IPS-18c (cell line): ENCODE measurements around the gene SLC17A9.

Source experiments
- H3K4me3 ChIP-seq: 2 replicates; pipeline ENCODE4 v1.7.0; 2013; ENCODE audit warnings: low read depth, mild to moderate bottlenecking, low read length, moderate library complexity; ENCODE audit not compliant: insufficient read depth
- H3K9me3 ChIP-seq: one replicate; pipeline ENCODE4 v1.6.1; 2013; ENCODE audit warnings: mild to moderate bottlenecking, low read length, moderate library complexity; ENCODE audit not compliant: control insufficient read depth, insufficient read depth

Gene SLC17A9

GRCh38 chr20:62984666-62985443 lies 32.3 kb downstream of the SLC17A9 start:
- Histone ChIP-seq H3K9me3 (no peaks in the 10 kb centered on the region), H3K4me3 (no peak overlapping the region)

- H3K4me3 ChIP-seq = no peak overlapping the region
- H3K9me3 ChIP-seq = no peaks in the 10 kb centered on the region
Measured at GRCh38 chr20:62985444-62985778, 32.9 kb downstream of the SLC17A9 start.

GRCh38 chr20:62986257-62986800 lies 33.8 kb downstream of the SLC17A9 start:
- H3K4me3 ChIP-seq = no peak overlapping the region
- no peaks in the 10 kb centered on the region for H3K9me3 ChIP-seq

- Histone ChIP-seq H3K4me3 (no peak overlapping the region), H3K9me3 (no peaks in the 10 kb centered on the region)
Measured at GRCh38 chr20:62987114-62987513, 34.6 kb downstream of the SLC17A9 start.

- no peak overlapping the region for H3K4me3 ChIP-seq
- no peaks in the 10 kb centered on the region for H3K9me3 ChIP-seq
Measured at GRCh38 chr20:62989201-62989601, 36.7 kb downstream of the SLC17A9 start.

GRCh38 chr20:62990306-62990825 lies 37.9 kb downstream of the SLC17A9 start:
- Histone ChIP-seq H3K9me3 (no peaks in the 10 kb centered on the region), H3K4me3 (no peak overlapping the region)

GRCh38 chr20:62991196-62991807 lies 38.8 kb downstream of the SLC17A9 start:
- H3K4me3 ChIP-seq = no peak overlapping the region

GRCh38 chr20:62991863-62992262 lies 39.4 kb downstream of the SLC17A9 start:
- H3K9me3 ChIP-seq = no peaks in the 10 kb centered on the region

More at GRCh38 chr20:62991196-62991807, 38.8 kb downstream of the SLC17A9 start:
- no peaks in the 10 kb centered on the region for H3K9me3 ChIP-seq

GRCh38 chr20:62993856-62994494 lies 41.5 kb downstream of the SLC17A9 start:
- Histone ChIP-seq H3K9me3 (no peaks in the 10 kb centered on the region), H3K4me3 (no peak overlapping the region)

More at GRCh38 chr20:62991863-62992262, 39.4 kb downstream of the SLC17A9 start:
- H3K4me3 ChIP-seq = no peak overlapping the region

GRCh38 chr20:62994869-62995281 lies 42.4 kb downstream of the SLC17A9 start:
- H3K9me3 ChIP-seq = no peaks in the 10 kb centered on the region
- no peak overlapping the region for H3K4me3 ChIP-seq

- H3K9me3 ChIP-seq = no peaks in the 10 kb centered on the region
- H3K4me3 ChIP-seq = no peak overlapping the region
Measured at GRCh38 chr20:62995481-62995880, 43.0 kb downstream of the SLC17A9 start.

- H3K4me3 ChIP-seq = no peak overlapping the region
- no peaks in the 10 kb centered on the region for H3K9me3 ChIP-seq
Measured at GRCh38 chr20:62995898-62996595, 43.5 kb downstream of the SLC17A9 start.

- Histone ChIP-seq H3K4me3 (no peak overlapping the region), H3K9me3 (no peaks in the 10 kb centered on the region)
Measured at GRCh38 chr20:62996596-62996982, 44.1 kb downstream of the SLC17A9 start.

- Histone ChIP-seq H3K4me3 (no peak overlapping the region), H3K9me3 (no peaks in the 10 kb centered on the region)
Measured at GRCh38 chr20:62997417-62998035, 45.0 kb downstream of the SLC17A9 start.

- Histone ChIP-seq H3K9me3 (no peaks in the 10 kb centered on the region), H3K4me3 (no peak overlapping the region)
Measured at GRCh38 chr20:62998449-62998848, 45.9 kb downstream of the SLC17A9 start.

GRCh38 chr20:62999580-62999979 lies 47.1 kb downstream of the SLC17A9 start:
- Histone ChIP-seq H3K4me3 (no peak overlapping the region), H3K9me3 (no peaks in the 10 kb centered on the region)

GRCh38 chr20:63000036-63000435 lies 47.5 kb downstream of the SLC17A9 start:
- Histone ChIP-seq H3K4me3 (no peak overlapping the region), H3K9me3 (no peaks in the 10 kb centered on the region)
